Keratinocyte (primary cell): ENCODE data around the gene LRRC37A3. TPM values are rescaled to one million over a fixed set of nuclear protein-coding genes. Genes with fewer than 3 reads are reported as not detected.
"Not testable (repeated sequence)": the region's sequence is repeated elsewhere in the genome, so short reads cannot be mapped to it uniquely, and the experiment has no call there.

ENCODE experiments used
- DNase-seq: peaks from one replicate; pipeline ENCODE4 v3.0.0-alpha.2; 2011; ENCODE audit warnings: low read depth, missing footprints, low spot score
- FAIRE-seq: peaks from 2 replicates; lab custom pipeline; 2011; peaks lifted over from hg19 to GRCh38; lab: Jason Lieb, UNC
- H2AFZ ChIP-seq: 2 replicates; pipeline ENCODE4 v1.6.0; 2012; ENCODE audit warnings: low read length, control low read depth, inconsistent platforms; ENCODE audit not compliant: control insufficient read depth
- H3K27ac ChIP-seq: 2 replicates; pipeline ENCODE4 v1.5.1; 2011; ENCODE audit warnings: low read length; ENCODE audit not compliant: control insufficient read depth, insufficient read depth
- H3K27me3 ChIP-seq: 3 replicates; pipeline ENCODE4 v1.6.0; 2011; ENCODE audit warnings: low read length; ENCODE audit not compliant: control insufficient read depth, insufficient read depth; ENCODE audit errors: extremely low read depth
- H3K36me3 ChIP-seq, 2 experiments: 2 replicates in 1 of 2; 3 replicates in 1 of 2; pipeline ENCODE4 v1.5.1; 2011; ENCODE audit warnings: low read length in 2 of 2, mild to moderate bottlenecking in 1 of 2; ENCODE audit not compliant: control insufficient read depth in 2 of 2, insufficient read depth in 2 of 2; ENCODE audit errors: extremely low read depth in 1 of 2
- H3K4me1 ChIP-seq: 3 replicates; pipeline ENCODE4 v1.5.1; 2011; ENCODE audit warnings: low read length; ENCODE audit not compliant: control insufficient read depth, insufficient read depth; ENCODE audit errors: extremely low read depth
- H3K4me2 ChIP-seq: 3 replicates; pipeline ENCODE4 v1.6.0; 2011; ENCODE audit warnings: low read depth, low read length; ENCODE audit not compliant: control insufficient read depth, insufficient read depth; ENCODE audit errors: extremely low read depth
- H3K4me3 ChIP-seq, 3 experiments: fragments of 200-600 bp in 1 of 3; sonication (generic) in 1 of 3; 2 replicates in 2 of 3; 3 replicates in 1 of 3; pipeline ENCODE4 v1.5.1; 2011 to 2016; ENCODE audit warnings: low read length in 3 of 3, mild to moderate bottlenecking in 3 of 3, control low read depth in 2 of 3, inconsistent platforms in 1 of 3, low read depth in 1 of 3, mixed read lengths in 1 of 3, mixed run types in 1 of 3, moderate library complexity in 1 of 3; ENCODE audit not compliant: control insufficient read depth in 2 of 3, insufficient read depth in 2 of 3; ENCODE audit errors: extremely low read depth in 1 of 3
- H3K79me2 ChIP-seq: 2 replicates; pipeline ENCODE4 v1.6.0; 2012; ENCODE audit warnings: low read length; ENCODE audit not compliant: control insufficient read depth, insufficient read depth
- H3K9ac ChIP-seq: 3 replicates; pipeline ENCODE4 v1.6.0; 2011; ENCODE audit warnings: low read length; ENCODE audit not compliant: control insufficient read depth, insufficient read depth; ENCODE audit errors: extremely low read depth
- H3K9me1 ChIP-seq: 3 replicates; pipeline ENCODE4 v1.6.0; 2011; ENCODE audit warnings: low read length; ENCODE audit not compliant: control insufficient read depth, insufficient read depth; ENCODE audit errors: extremely low read depth
- H3K9me3 ChIP-seq: 2 replicates; pipeline ENCODE4 v1.5.1; 2012; ENCODE audit warnings: low read depth, low read length; ENCODE audit not compliant: control insufficient read depth
- H4K20me1 ChIP-seq: 3 replicates; pipeline ENCODE4 v1.6.0; 2011; ENCODE audit warnings: low read length; ENCODE audit not compliant: control insufficient read depth, insufficient read depth; ENCODE audit errors: extremely low read depth
- dilution Hi-C: fragments of 300-500 bp; cut with MboI; formaldehyde crosslinking; loops from one replicate; pipeline ENCODE4 v1.7.0; 2020; ENCODE audit warnings: low sequenced_read_pairs; ENCODE audit not compliant: extremely low pct_ligation_motif_present
- polyA plus RNA-seq, 5 experiments: library from polyadenylated mRNA; depleted of rRNA in 3 of 5; stranded (reverse) in 3 of 5; stranded (forward) in 1 of 5; unstranded in 1 of 5; fragments of >200 nt; gene quantifications; 1 replicate in 1 of 5; 2 replicates in 3 of 5; 3 replicates in 1 of 5; pipeline versions ENCODE4 v1.2.1 to v1.2.3, GENCODE V29; 2011 to 2012; ENCODE audit warnings: missing spikeins in 2 of 5, low read depth in 1 of 5, low replicate concordance in 1 of 5

The LRRC37A3 gene
- polyA plus RNA-seq, 1 donor (not counting 4 experiments of a cell fraction or from before 2014, with no cell fraction given) = 2.0 TPM

GRCh38 chr17:64915244-64915643 lies 4.0 kb downstream of the LRRC37A3 start:
- H3K4me2 ChIP-seq, H3K9me1 ChIP-seq, H3K4me1 ChIP-seq, H3K36me3 ChIP-seq, H3K27me3 ChIP-seq, H4K20me1 ChIP-seq, H3K9me3 ChIP-seq, H3K9ac ChIP-seq, H3K79me2 ChIP-seq, dilution Hi-C loops, H3K27ac ChIP-seq, FAIRE-seq, H2AFZ ChIP-seq, H3K4me3 ChIP-seq, DNase-seq: not testable (repeated sequence)

- H3K4me2 ChIP-seq, dilution Hi-C loops: not testable (repeated sequence)
Measured at GRCh38 chr17:64910191-64910514, 9.1 kb downstream of the LRRC37A3 start.

DNA sequence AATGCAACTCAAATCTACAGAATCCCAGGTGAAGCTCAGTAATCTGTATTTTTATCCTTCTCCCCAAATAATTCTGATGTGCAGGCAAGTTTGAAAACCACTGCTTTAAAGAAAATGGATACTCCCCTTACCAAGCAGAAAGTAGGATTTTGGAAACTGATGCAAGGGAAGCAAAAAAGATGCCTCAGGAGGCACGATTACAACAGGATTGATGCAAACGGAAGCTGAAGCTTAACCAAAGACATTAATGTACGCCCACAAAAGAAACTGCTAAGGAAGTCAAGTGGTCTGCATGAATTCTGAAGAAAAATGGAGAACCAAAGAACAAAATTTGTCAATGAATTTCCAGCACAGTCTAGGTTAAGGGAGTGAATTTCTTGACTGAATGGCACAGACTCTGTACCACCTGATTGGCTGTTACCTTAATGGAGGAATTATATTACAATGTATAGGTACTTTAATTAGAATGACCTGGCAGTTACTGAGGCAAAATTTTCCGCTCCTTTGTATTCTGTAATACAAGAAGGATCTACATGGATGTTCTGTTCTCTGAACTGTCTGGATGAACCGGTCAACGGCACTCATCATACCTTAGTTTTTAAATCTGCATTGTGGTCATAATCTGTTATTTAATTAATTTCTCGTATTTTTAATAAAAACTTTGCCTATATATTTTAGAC lies 9.6 kb downstream of the LRRC37A3 start:
- H3K9me1 ChIP-seq, H3K9me3 ChIP-seq, H3K4me1 ChIP-seq, H3K4me2 ChIP-seq, H3K27ac ChIP-seq, H3K36me3 ChIP-seq, H3K27me3 ChIP-seq, H3K4me3 ChIP-seq, FAIRE-seq, H3K9ac ChIP-seq, H3K79me2 ChIP-seq, dilution Hi-C loops, H2AFZ ChIP-seq, DNase-seq, H4K20me1 ChIP-seq: not testable (repeated sequence)

More at GRCh38 chr17:64910191-64910514, 9.1 kb downstream of the LRRC37A3 start:
- not testable (repeated sequence) for H3K9me1 ChIP-seq, H3K9ac ChIP-seq, H3K79me2 ChIP-seq, H3K27ac ChIP-seq, H4K20me1 ChIP-seq, H3K4me3 ChIP-seq, H2AFZ ChIP-seq, FAIRE-seq, H3K9me3 ChIP-seq, H3K36me3 ChIP-seq, H3K4me1 ChIP-seq, H3K27me3 ChIP-seq, DNase-seq

DNA sequence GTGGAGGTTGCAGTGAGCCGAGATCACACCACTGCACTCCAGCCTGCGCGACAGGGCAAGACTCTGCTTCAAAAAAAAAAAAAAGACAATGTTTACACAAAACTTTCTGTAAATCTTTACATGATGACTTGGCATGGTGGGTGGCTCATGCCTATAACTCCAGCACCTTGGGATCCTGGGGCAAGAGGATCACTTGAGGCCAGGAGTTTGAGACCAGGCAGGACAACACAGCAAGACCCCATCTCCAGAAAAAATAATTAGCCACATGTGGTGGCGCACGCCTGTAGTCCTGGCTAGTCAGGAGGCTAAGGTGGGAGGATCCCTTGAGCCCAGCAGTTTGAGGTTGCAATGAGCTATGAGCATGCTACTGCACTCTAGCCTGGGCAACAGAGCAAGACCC lies 15.2 kb downstream of the LRRC37A3 start:
- DNase-seq, H3K79me2 ChIP-seq, H3K9ac ChIP-seq, H3K36me3 ChIP-seq, FAIRE-seq, H3K9me3 ChIP-seq, H3K4me2 ChIP-seq, H2AFZ ChIP-seq, H3K9me1 ChIP-seq, H3K4me1 ChIP-seq, H3K27me3 ChIP-seq, dilution Hi-C loops, H4K20me1 ChIP-seq, H3K27ac ChIP-seq, H3K4me3 ChIP-seq: not testable (repeated sequence)

DNA sequence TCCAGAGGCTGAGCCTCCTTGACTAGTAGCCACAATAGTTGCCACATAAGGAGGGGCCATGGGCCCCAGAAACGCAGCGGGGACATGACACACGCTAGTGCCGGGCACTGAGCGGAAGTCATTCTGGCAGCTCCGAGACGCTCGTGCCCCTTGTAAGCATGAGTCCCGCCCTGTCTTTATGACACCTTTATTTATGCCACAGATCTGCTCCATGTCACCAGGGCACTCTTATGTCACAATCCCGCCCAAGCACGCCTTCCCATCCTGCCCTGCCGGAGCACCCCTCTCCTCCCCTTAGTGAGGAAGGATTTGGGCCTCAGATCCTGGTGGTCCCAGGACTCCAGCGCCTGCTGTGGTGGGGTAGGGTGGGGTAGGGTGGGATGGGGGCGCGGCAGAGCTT lies 22.1 kb downstream of the LRRC37A3 start:
- H3K4me1 ChIP-seq, H3K4me2 ChIP-seq, H3K9me3 ChIP-seq, H3K4me3 ChIP-seq, H2AFZ ChIP-seq, H3K27me3 ChIP-seq, H4K20me1 ChIP-seq, H3K79me2 ChIP-seq, H3K27ac ChIP-seq, FAIRE-seq, dilution Hi-C loops, H3K9ac ChIP-seq, DNase-seq, H3K36me3 ChIP-seq, H3K9me1 ChIP-seq: not testable (repeated sequence)
